HCT116 (cell line): Measurements from ENCODE around the gene RPTOR. TPM values are rescaled to one million over a fixed set of nuclear protein-coding genes. Genes with fewer than 3 reads are reported as not detected.

ENCODE experiments used
- ATAC-seq: fragments of 200-7000 bp; cut with Tn5 transposase; 2 replicates; pipeline ENCODE4 v1.9.1; 2020; ENCODE audit warnings: mild to moderate bottlenecking, moderate library complexity
- BruUV-seq: library from RNA; stranded (reverse); fragments of 400-500 nt; replicated peaks from 2 replicates; lab custom pipeline; 2021; lab: Mats Ljungman, UMichigan
- CTCF ChIA-PET: fragments of 300-600 bp; sonication (Branson Sonifier 250); formaldehyde crosslinking; loops from one replicate; lab custom pipeline; 2021; ENCODE audit warnings: antibody characterized with exemption; lab: Charles Lee
- POLR2A ChIA-PET: fragments of 300-600, 350-600 bp; sonication (Branson Sonifier 250); formaldehyde crosslinking; loops from one replicate; lab custom pipeline; 2021; ENCODE audit warnings: antibody characterized with exemption; lab: Charles Lee
- RAD21 ChIA-PET, 2 experiments: fragments of 300-600 bp; sonication (Branson Sonifier 250); formaldehyde crosslinking; loops; one replicate each; lab custom pipeline; 2023; ENCODE audit warnings: low total read pairs in 2 of 2; ENCODE audit not compliant: uncharacterized antibody in 2 of 2, unreplicated experiment in 2 of 2, low non-redundant PET in 1 of 2; lab: Charles Lee
- DNase-seq: peaks from one replicate; pipeline ENCODE4 v3.0.0-alpha.2; 2010; ENCODE audit warnings: low read depth, low spot score
- H2AFZ ChIP-seq: fragments of 200-600 bp; shearing (Covaris generic), sonication (generic); 2 replicates; pipeline ENCODE4 v1.6.1; 2017; ENCODE audit warnings: low read depth, mixed run types, mixed read lengths, antibody characterized with exemption, low read length; ENCODE audit not compliant: poor library complexity, severe bottlenecking
- H3K27ac ChIP-seq: 2 replicates; pipeline ENCODE4 v1.5.1; 2012; ENCODE audit warnings: low read depth, low read length
- H3K27me3 ChIP-seq: fragments of 200-600 bp; sonication (generic); 2 replicates; pipeline ENCODE4 v1.6.1; 2016; ENCODE audit warnings: mixed run types, low read length, mixed read lengths; ENCODE audit not compliant: insufficient read depth
- H3K36me3 ChIP-seq, 2 experiments: fragments of 200-500 bp in 1 of 2; fragments of 200-600 bp in 1 of 2; sonication (Bioruptor generic) in 1 of 2; sonication (generic) in 1 of 2; 2 replicates each; pipeline versions ENCODE4 v1.5.1 to v1.6.1; 2014 to 2016; ENCODE audit warnings: low read length in 2 of 2, inconsistent platforms in 1 of 2, mixed read lengths in 1 of 2, mixed run types in 1 of 2; ENCODE audit not compliant: insufficient read depth in 2 of 2, control insufficient read depth in 1 of 2
- H3K4me1 ChIP-seq, 2 experiments: fragments of 200-600 bp in 1 of 2; sonication (generic) in 1 of 2; 2 replicates each; pipeline versions ENCODE4 v1.5.1 to v1.6.1; 2012 to 2017; ENCODE audit warnings: low read length in 2 of 2, inconsistent platforms in 1 of 2, mild to moderate bottlenecking in 1 of 2, mixed read lengths in 1 of 2, mixed run types in 1 of 2, moderate library complexity in 1 of 2; ENCODE audit not compliant: insufficient read depth in 2 of 2, control insufficient read depth in 1 of 2
- H3K4me2 ChIP-seq: fragments of 200-600 bp; sonication (generic); 2 replicates; pipeline ENCODE4 v1.6.1; 2017; ENCODE audit warnings: mixed run types, low read length, mixed read lengths
- H3K4me3 ChIP-seq, 2 experiments: fragments of 200-600 bp in 1 of 2; sonication (generic) in 1 of 2; replicated peaks in 1 of 2; 2 replicates each; pipeline ENCODE4 v1.5.1; 2011 to 2016; ENCODE audit warnings: low read length in 2 of 2, control low read depth in 1 of 2, low read depth in 1 of 2, mild to moderate bottlenecking in 1 of 2, mixed read lengths in 1 of 2, mixed run types in 1 of 2
- H3K79me2 ChIP-seq: fragments of 200-600 bp; sonication (generic); 2 replicates; pipeline ENCODE4 v1.6.1; 2017; ENCODE audit warnings: mild to moderate bottlenecking, mixed run types, low read length, moderate library complexity, mixed read lengths; ENCODE audit not compliant: insufficient read depth
- H3K9ac ChIP-seq: fragments of 200-600 bp; sonication (generic); 2 replicates; pipeline ENCODE4 v1.6.1; 2016; ENCODE audit warnings: low read length, mixed read lengths
- H3K9me2 ChIP-seq: fragments of 200-600 bp; sonication (generic), shearing (Covaris generic); 2 replicates; pipeline ENCODE4 v1.6.1; 2017; ENCODE audit warnings: mixed run types, mild to moderate bottlenecking, moderate library complexity; ENCODE audit not compliant: insufficient read depth
- H3K9me3 ChIP-seq, 2 experiments: fragments of 200-500 bp in 1 of 2; fragments of 200-600 bp in 1 of 2; sonication (Bioruptor generic) in 1 of 2; sonication (generic) in 1 of 2; 2 replicates each; pipeline ENCODE4 v1.6.1; 2014 to 2017; ENCODE audit warnings: low read length in 2 of 2, mixed read lengths in 2 of 2, inconsistent platforms in 1 of 2, low read depth in 1 of 2, mild to moderate bottlenecking in 1 of 2, mixed run types in 1 of 2, moderate library complexity in 1 of 2; ENCODE audit not compliant: control insufficient read depth in 1 of 2, insufficient read depth in 1 of 2
- H4K20me1 ChIP-seq: fragments of 200-600 bp; sonication (generic), shearing (Covaris generic); 2 replicates; pipeline ENCODE4 v1.6.1; 2017; ENCODE audit warnings: mixed run types, mild to moderate bottlenecking, moderate library complexity; ENCODE audit not compliant: insufficient read depth
- CEBPB ChIP-seq: IDR thresholded peaks from 2 replicates; pipeline ENCODE4 v1.6.1; 2012; ENCODE audit warnings: low read depth
- ELF1 ChIP-seq: IDR thresholded peaks from 2 replicates; pipeline ENCODE4 v1.6.1; 2012; ENCODE audit warnings: low read depth, borderline replicate concordance
- EZH2phosphoT487 ChIP-seq: fragments of 200-600 bp; IDR thresholded peaks from 2 replicates; pipeline ENCODE4 v1.6.1; 2018; ENCODE audit warnings: antibody characterized with exemption, borderline replicate concordance
- FOSL1 ChIP-seq: IDR thresholded peaks from 2 replicates; pipeline ENCODE4 v1.6.1; 2012; ENCODE audit warnings: low read depth
- JUND ChIP-seq: IDR thresholded peaks from 2 replicates; pipeline ENCODE4 v1.6.1; 2012
- POLR2AphosphoS5 ChIP-seq: IDR thresholded peaks from 2 replicates; pipeline ENCODE4 v1.6.1; 2011; ENCODE audit warnings: mild to moderate bottlenecking, low read depth, low read length, moderate library complexity
- RAD21 ChIP-seq: IDR thresholded peaks from 2 replicates; pipeline ENCODE4 v1.6.1; 2012; ENCODE audit warnings: low read depth, mild to moderate bottlenecking
- SIN3A ChIP-seq: IDR thresholded peaks from 2 replicates; pipeline ENCODE4 v1.6.1; 2012; ENCODE audit warnings: low read depth
- SP1 ChIP-seq: IDR thresholded peaks from 2 replicates; pipeline ENCODE4 v1.6.1; 2012; ENCODE audit warnings: low read depth
- TCF7L2 ChIP-seq: IDR thresholded peaks from 2 replicates; pipeline ENCODE4 v1.7.0; 2011; ENCODE audit warnings: borderline replicate concordance, inconsistent platforms; ENCODE audit not compliant: insufficient read depth, insufficient read length; ENCODE audit errors: extremely low read depth
- YY1 ChIP-seq: IDR thresholded peaks from 2 replicates; pipeline ENCODE4 v1.6.1; 2011; ENCODE audit warnings: low read length, low read depth, moderate library complexity, mild to moderate bottlenecking; ENCODE audit not compliant: insufficient replicate concordance; ENCODE audit errors: extremely low read depth
- ZFX ChIP-seq: fragments of 450-650 bp; IDR thresholded peaks from 2 replicates; pipeline ENCODE4 v1.6.1; 2017
- ZNF274 ChIP-seq: fragments of 200-500 bp; sonication (Bioruptor generic); IDR thresholded peaks from 2 replicates; pipeline ENCODE4 v1.6.1; 2014; ENCODE audit warnings: mild to moderate bottlenecking, low read depth, low read length, inconsistent platforms
- intact Hi-C: fragments of 100-400 bp; cut with micrococcal nuclease; formaldehyde crosslinking; loops from 2 replicates; pipeline ENCODE4 v1.10.0; 2022
- total RNA-seq: library from RNA; stranded (reverse); gene quantifications from one replicate; pipeline ENCODE4 v1.2.1, GENCODE V29; 2021; ENCODE audit not compliant: unreplicated experiment
- TF ChIP-seq, protein P1 (sequence below): IDR thresholded peaks from 2 replicates; pipeline ENCODE4 v1.6.1; 2012
- TF ChIP-seq, protein P2 (sequence below): IDR thresholded peaks from 2 replicates; pipeline ENCODE4 v1.6.1; 2012; ENCODE audit warnings: low read depth
- TF ChIP-seq, protein P3 (sequence below): IDR thresholded peaks from 2 replicates; pipeline ENCODE4 v1.6.1; 2012

The RPTOR gene
- total RNA-seq, 1 experiment from 2014 or later: 69.5 TPM

DNA sequence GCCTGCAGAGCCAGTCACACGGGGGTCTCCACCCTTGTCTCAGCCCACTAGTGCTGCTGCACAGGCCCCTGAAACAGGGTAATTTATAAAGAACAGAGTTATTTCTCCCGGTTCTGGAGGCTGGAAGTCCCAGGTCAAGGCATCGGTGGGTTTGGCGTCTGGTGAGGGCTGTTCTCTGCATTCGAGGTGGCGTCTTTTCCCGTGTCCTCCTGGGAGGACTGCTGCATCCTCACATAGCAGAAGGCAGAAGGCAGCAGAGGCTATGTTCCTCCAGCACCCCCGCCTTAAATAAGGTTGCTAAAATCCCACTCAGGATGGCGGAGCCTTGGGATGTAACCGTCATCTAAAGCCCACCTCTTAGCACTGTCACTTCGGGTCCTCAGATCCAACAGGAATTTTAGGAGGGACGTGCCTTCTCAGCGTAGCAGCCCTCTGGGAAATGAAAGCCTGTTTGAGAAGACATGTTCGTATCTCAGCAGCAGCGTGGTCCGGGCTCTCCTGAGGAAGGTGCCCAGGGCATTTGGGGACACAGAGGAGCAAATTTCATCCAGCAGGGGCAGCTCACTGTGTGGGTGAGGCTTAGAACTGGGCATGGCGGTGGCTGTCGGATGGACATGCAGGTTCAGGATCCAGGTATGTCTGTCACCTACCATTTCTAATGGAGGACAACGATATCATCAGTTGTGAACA lies 225.4 kb downstream of the RPTOR start:
- ChIA-PET RAD21 (no interaction called here), POLR2A (no interaction called here), CTCF (no interaction called here)
- Histone ChIP-seq H3K9me3 (no peaks in the 10 kb centered on the region), H3K36me3 (no peaks in the 10 kb centered on the region), H4K20me1 (no peaks in the 10 kb centered on the region), H3K9me2 (no peaks in the 10 kb centered on the region), H3K9ac (no peak overlapping the region), H3K27me3 (no peaks in the 10 kb centered on the region), H3K27ac (no peak overlapping the region), H3K4me2 (no peak overlapping the region), H2AFZ (no peak overlapping the region), H3K79me2 (0 out of 2 replicates have a peak, but pooled peaks cover 4% of the 10 kb centered on the region), H3K4me3 (no peak overlapping the region), H3K4me1 (no peaks in the 10 kb centered on the region; a peak in 1 of 4 replicates)
- intact Hi-C loops: no loop called here
- DNase-seq (no peak), ATAC-seq (no peak)
- BruUV-seq: no TSS peak
- TF ChIP-seq YY1: no peak
- TF ChIP-seq CEBPB: no peak

DNA sequence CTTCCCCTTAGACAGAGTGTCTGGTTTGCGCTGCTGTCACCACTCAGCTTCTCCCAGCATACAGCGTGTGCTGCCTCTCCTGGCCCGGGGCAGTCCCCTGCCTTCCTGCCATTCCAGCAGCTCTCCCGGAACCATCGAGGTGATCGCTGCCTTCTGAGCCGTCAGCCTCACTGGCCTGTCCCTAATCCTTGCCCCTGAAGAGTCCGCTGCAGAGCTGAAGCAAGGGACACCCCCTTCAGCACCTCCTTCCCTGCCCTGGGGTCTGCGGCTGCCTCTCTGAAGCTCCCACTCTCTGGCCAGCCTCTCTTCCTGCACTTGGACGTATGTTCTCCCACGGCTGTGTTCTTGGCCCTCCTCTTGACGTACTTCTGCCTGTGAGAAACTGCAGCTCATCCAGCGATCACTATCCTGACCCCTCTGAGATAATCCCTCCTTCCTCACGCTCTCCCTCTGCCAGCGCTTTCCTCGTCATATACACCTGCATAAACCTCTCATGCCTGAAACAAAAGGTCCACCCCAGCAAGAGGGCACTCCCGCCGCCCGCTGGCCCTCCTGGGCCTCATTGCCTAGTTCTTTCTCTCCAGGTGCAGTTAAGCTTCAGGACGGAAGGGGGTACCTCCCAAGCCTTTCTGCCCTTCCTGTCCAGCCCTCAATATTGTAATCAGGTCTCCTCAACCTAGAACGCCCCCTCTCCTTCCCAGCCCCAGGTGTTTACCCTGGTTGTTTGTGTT lies 226.4 kb downstream of the RPTOR start:
- Histone ChIP-seq H3K36me3 (no peaks in the 10 kb centered on the region), H3K4me3 (no peak overlapping the region), H3K4me2 (no peak overlapping the region), H3K79me2 (0 out of 2 replicates have a peak, but pooled peaks cover 4% of the 10 kb centered on the region), H4K20me1 (no peaks in the 10 kb centered on the region), H3K9me2 (no peaks in the 10 kb centered on the region), H3K27ac (no peak overlapping the region), H3K4me1 (peaks cover 2 to 9% of the 10 kb centered on the region in 2 experiments), H3K9me3 (no peaks in the 10 kb centered on the region), H2AFZ (no peak overlapping the region), H3K9ac (no peak overlapping the region), H3K27me3 (no peaks in the 10 kb centered on the region)
- TF ChIP-seq ZNF274 (no peak), CEBPB (no peak), ELF1 (no peak), POLR2AphosphoS5 (no peak), FOSL1 (no peak), EZH2phosphoT487 (no peak), SP1 (no peak), SIN3A (no peak), YY1 (no peak), ZFX (no peak), RAD21 (no peak), TCF7L2 (no peak), JUND (no peak)
- TF ChIP-seq, protein P1, sequence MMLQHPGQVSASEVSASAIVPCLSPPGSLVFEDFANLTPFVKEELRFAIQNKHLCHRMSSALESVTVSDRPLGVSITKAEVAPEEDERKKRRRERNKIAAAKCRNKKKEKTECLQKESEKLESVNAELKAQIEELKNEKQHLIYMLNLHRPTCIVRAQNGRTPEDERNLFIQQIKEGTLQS: no peak
- TF ChIP-seq, protein P2, sequence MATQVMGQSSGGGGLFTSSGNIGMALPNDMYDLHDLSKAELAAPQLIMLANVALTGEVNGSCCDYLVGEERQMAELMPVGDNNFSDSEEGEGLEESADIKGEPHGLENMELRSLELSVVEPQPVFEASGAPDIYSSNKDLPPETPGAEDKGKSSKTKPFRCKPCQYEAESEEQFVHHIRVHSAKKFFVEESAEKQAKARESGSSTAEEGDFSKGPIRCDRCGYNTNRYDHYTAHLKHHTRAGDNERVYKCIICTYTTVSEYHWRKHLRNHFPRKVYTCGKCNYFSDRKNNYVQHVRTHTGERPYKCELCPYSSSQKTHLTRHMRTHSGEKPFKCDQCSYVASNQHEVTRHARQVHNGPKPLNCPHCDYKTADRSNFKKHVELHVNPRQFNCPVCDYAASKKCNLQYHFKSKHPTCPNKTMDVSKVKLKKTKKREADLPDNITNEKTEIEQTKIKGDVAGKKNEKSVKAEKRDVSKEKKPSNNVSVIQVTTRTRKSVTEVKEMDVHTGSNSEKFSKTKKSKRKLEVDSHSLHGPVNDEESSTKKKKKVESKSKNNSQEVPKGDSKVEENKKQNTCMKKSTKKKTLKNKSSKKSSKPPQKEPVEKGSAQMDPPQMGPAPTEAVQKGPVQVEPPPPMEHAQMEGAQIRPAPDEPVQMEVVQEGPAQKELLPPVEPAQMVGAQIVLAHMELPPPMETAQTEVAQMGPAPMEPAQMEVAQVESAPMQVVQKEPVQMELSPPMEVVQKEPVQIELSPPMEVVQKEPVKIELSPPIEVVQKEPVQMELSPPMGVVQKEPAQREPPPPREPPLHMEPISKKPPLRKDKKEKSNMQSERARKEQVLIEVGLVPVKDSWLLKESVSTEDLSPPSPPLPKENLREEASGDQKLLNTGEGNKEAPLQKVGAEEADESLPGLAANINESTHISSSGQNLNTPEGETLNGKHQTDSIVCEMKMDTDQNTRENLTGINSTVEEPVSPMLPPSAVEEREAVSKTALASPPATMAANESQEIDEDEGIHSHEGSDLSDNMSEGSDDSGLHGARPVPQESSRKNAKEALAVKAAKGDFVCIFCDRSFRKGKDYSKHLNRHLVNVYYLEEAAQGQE: no peak
- TF ChIP-seq, protein P3, sequence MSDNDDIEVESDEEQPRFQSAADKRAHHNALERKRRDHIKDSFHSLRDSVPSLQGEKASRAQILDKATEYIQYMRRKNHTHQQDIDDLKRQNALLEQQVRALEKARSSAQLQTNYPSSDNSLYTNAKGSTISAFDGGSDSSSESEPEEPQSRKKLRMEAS: no peak
- BruUV-seq: no TSS peak
- RAD21 ChIA-PET: no interaction called here
- ATAC-seq (no peak), DNase-seq (no peak)
- POLR2A ChIA-PET: no interaction called here
- intact Hi-C loops: no loop called here
- CTCF ChIA-PET: no interaction called here
